HCT116 (cell line): Measurements from ENCODE around the gene FHIT.
"Not testable (repeated sequence)": the region's sequence is repeated elsewhere in the genome, so short reads cannot be mapped to it uniquely, and the experiment has no call there.

Experiments
- CTCF ChIP-seq, 3 experiments: fragments of 200-600 bp in 1 of 3; sonication (generic) in 1 of 3; IDR thresholded peaks in 2 of 3; conservative IDR thresholded peaks in 1 of 3; 2 replicates each; pipeline ENCODE4 v1.5.1; 2012 to 2017; ENCODE audit warnings: low read depth in 2 of 3, low read length in 2 of 3, antibody characterized with exemption in 1 of 3, borderline replicate concordance in 1 of 3, control low read depth in 1 of 3, mild to moderate bottlenecking in 1 of 3, mixed read lengths in 1 of 3, mixed run types in 1 of 3, moderate library complexity in 1 of 3; ENCODE audit not compliant: insufficient read depth in 1 of 3
- EZH2 ChIP-seq: fragments of 200-600 bp; sonication (generic); IDR thresholded peaks from 2 replicates; pipeline ENCODE4 v1.6.1; 2017; ENCODE audit warnings: antibody characterized with exemption, mixed run types
- POLR2A ChIP-seq: IDR thresholded peaks from 2 replicates; pipeline ENCODE4 v1.7.0; 2011; ENCODE audit warnings: borderline replicate concordance; ENCODE audit not compliant: insufficient read depth, insufficient read length; ENCODE audit errors: extremely low read depth
- TF ChIP-seq, protein P1 (sequence below): IDR thresholded peaks from 2 replicates; pipeline ENCODE4 v1.6.1; 2012

DNA sequence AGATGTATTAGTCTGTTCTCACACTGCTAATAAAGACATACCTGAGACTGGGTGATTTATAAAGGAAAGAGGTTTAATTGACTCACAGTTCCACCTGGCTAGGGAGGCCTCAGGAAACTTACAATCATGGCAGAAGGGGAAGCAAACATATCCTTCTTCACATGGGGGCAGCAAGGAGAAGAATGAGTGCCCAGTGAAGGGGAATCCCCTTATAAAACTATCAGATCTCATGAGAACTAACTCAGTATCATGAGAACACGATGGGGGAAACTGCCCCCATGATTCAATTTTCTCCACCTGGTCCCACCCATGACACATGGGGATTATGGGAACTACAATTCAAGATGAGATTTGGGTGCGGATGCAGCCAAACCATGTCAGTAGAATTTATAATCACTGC, 1316.7 kb downstream of the FHIT start:
- TF ChIP-seq, protein P1, sequence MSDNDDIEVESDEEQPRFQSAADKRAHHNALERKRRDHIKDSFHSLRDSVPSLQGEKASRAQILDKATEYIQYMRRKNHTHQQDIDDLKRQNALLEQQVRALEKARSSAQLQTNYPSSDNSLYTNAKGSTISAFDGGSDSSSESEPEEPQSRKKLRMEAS = not testable (repeated sequence)
- not testable (repeated sequence) for TF ChIP-seq CTCF (IDR thresholded peaks at IDR 0.05 in 2 of 3, conservative IDR thresholded peaks at IDR 0.05 in 1 of 3; ENCODE audit: borderline replicate concordance in 1 of 3, insufficient read depth in 1 of 3, low read depth in 2 of 3, low read length in 2 of 3); EZH2; POLR2A
